Esophagus squamous epithelium (tissue), 5 donors: Measurements from ENCODE around the gene IQSEC1. TPM values are rescaled to one million over a fixed set of nuclear protein-coding genes. Genes with fewer than 3 reads are reported as not detected.

ENCODE experiments used
- DNase-seq: peaks from one replicate; lab custom pipeline; 2025; lab: John Stamatoyannopoulos, UW
- H3K27ac ChIP-seq, 4 donors: fragments of 200-600 bp; sonication (generic); one replicate each; pipeline ENCODE4 v1.5.1; 2016 to 2019; ENCODE audit warnings: mild to moderate bottlenecking in 1 of 4
- H3K27me3 ChIP-seq, 4 donors: fragments of 200-600 bp; sonication (generic); 1 replicate in 3 of 4; 2 replicates in 1 of 4; pipeline versions ENCODE4 v1.5.1 to v1.6.0; 2017 to 2021; ENCODE audit warnings: antibody characterized with exemption in 1 of 4
- H3K36me3 ChIP-seq, 3 donors: fragments of 200-600 bp; sonication (generic); one replicate each; pipeline ENCODE4 v1.5.1; 2016 to 2019
- H3K4me1 ChIP-seq, 3 donors: fragments of 200-600 bp; sonication (generic); one replicate each; pipeline ENCODE4 v1.5.1; 2017 to 2019
- H3K4me3 ChIP-seq, 4 donors: fragments of 200-600 bp; sonication (generic); 1 replicate in 3 of 4; 2 replicates in 1 of 4; pipeline ENCODE4 v1.5.1; 2016 to 2019; ENCODE audit warnings: mild to moderate bottlenecking in 2 of 4, moderate library complexity in 1 of 4
- H3K9me3 ChIP-seq, 3 donors: fragments of 200-600 bp; sonication (generic); one replicate each; pipeline ENCODE4 v1.5.1; 2016 to 2019
- CTCF ChIP-seq, 6 experiments: fragments of 450-650 bp in 4 of 6; fragments of 200-600 bp in 2 of 6; sonication (generic) in 2 of 6; IDR thresholded peaks; one replicate each; pipeline ENCODE4 v1.5.1; 2016 to 2019; ENCODE audit warnings: antibody characterized with exemption in 6 of 6, mild to moderate bottlenecking in 4 of 6, moderate library complexity in 4 of 6
- POLR2A ChIP-seq, 4 donors: fragments of 450-650 bp; IDR thresholded peaks; one replicate each; pipeline ENCODE4 v1.6.1; 2017; ENCODE audit warnings: antibody characterized with exemption in 4 of 4, mild to moderate bottlenecking in 4 of 4, moderate library complexity in 3 of 4
- WGBS, 2 donors: methylation state at CpG; one replicate each; pipeline ENCODE4 v1.1.5; 2018; 5-methylcytosine and 5-hydroxymethylcytosine counted together
- intact Hi-C: fragments of 100-400 bp; cut with DNase I; formaldehyde crosslinking; loops from one replicate; pipeline ENCODE4 v1.15.0; 2022
- total RNA-seq, 4 donors: library from RNA; depleted of rRNA; stranded (reverse); fragments of >200 nt; gene quantifications; one replicate each; pipeline ENCODE4 v1.1.0, GENCODE V29; 2016
- donor health status: DM: yes; HTN: yes; CAD: no.

Gene IQSEC1
- total RNA-seq, 4 donors from 2014 or later: 7.3 to 27.1 (median 10.7) TPM

- H3K4me1 ChIP-seq: peaks cover 8 to 38% (median 17%) of the 10 kb centered on the region in 3 donors
- no peak for DNase-seq
- no peak overlapping the region for H3K4me3 ChIP-seq
- 14 to 31% methylated on average over 3 to 8 of the region's 21 CpGs for WGBS, 2 donors
- intact Hi-C loops: no loop called here
- H3K27me3 ChIP-seq: peaks cover 0 to 60% (median 6%) of the 10 kb centered on the region in 4 donors
- TF ChIP-seq CTCF (IDR thresholded peaks at IDR 0.05) (no peak), POLR2A (IDR thresholded peaks at IDR 0.05) (no peak)
- H3K9me3 ChIP-seq: no peaks in the 10 kb centered on the region
- H3K36me3 ChIP-seq: no peaks in the 10 kb centered on the region
- no peak overlapping the region for H3K27ac ChIP-seq
Observed at GRCh38 chr3:13077431-13078162, 4.4 kb upstream of the IQSEC1 start.

GRCh38 chr3:13075986-13076654, 2.9 kb upstream of the IQSEC1 start:
- TF ChIP-seq POLR2A (IDR thresholded peaks at IDR 0.05) (no peak), CTCF (IDR thresholded peaks at IDR 0.05) (no peak)
- Histone ChIP-seq H3K4me1 (peaks cover 8 to 42% (median 17%) of the 10 kb centered on the region in 3 donors), H3K4me3 (no peak overlapping the region), H3K9me3 (no peaks in the 10 kb centered on the region), H3K36me3 (no peaks in the 10 kb centered on the region), H3K27ac (no peak overlapping the region), H3K27me3 (peaks cover 0 to 74% (median 6%) of the 10 kb centered on the region in 4 donors)
- 53 to 59% methylated on average over 3 to 8 of the region's 9 CpGs for WGBS, 2 donors
- intact Hi-C loops: no loop called here
- DNase-seq: no peak

- no peak overlapping the region for H3K4me3 ChIP-seq
Observed at GRCh38 chr3:13075318-13075717, 2.1 kb upstream of the IQSEC1 start.

GRCh38 chr3:13074006-13074375, 762 bp upstream of the IQSEC1 start:
- H3K27ac ChIP-seq: no peak overlapping the region
- H3K9me3 ChIP-seq: no peaks in the 10 kb centered on the region
- no peak for DNase-seq
- peaks cover 8 to 43% (median 17%) of the 10 kb centered on the region in 3 donors for H3K4me1 ChIP-seq
- intact Hi-C loops: no loop called here
- no peak for TF ChIP-seq CTCF (IDR thresholded peaks at IDR 0.05)
- no peak for TF ChIP-seq POLR2A (IDR thresholded peaks at IDR 0.05)
- H3K4me3 ChIP-seq: no peak overlapping the region
- peaks cover 0 to 76% (median 6%) of the 10 kb centered on the region in 4 donors for H3K27me3 ChIP-seq
- no peaks in the 10 kb centered on the region for H3K36me3 ChIP-seq
- 51 to 53% methylated on average over 11 to 13 of the region's 13 CpGs for WGBS, 2 donors

More at GRCh38 chr3:13075318-13075717, 2.1 kb upstream of the IQSEC1 start:
- Histone ChIP-seq H3K27me3 (peaks cover 0 to 76% (median 6%) of the 10 kb centered on the region in 4 donors), H3K36me3 (no peaks in the 10 kb centered on the region), H3K9me3 (no peaks in the 10 kb centered on the region), H3K27ac (no peak overlapping the region), H3K4me1 (peaks cover 8 to 42% (median 17%) of the 10 kb centered on the region in 3 donors)
- no peak for DNase-seq
- TF ChIP-seq CTCF (IDR thresholded peaks at IDR 0.05) (no peak), POLR2A (IDR thresholded peaks at IDR 0.05) (no peak)
- intact Hi-C loops: no loop called here
- WGBS, 2 donors: 74 to 77% methylated on average over 6 to 7 of the region's 7 CpGs
